ENCODE measurements around the gene DYNLT2.

The DYNLT2 gene

DNA sequence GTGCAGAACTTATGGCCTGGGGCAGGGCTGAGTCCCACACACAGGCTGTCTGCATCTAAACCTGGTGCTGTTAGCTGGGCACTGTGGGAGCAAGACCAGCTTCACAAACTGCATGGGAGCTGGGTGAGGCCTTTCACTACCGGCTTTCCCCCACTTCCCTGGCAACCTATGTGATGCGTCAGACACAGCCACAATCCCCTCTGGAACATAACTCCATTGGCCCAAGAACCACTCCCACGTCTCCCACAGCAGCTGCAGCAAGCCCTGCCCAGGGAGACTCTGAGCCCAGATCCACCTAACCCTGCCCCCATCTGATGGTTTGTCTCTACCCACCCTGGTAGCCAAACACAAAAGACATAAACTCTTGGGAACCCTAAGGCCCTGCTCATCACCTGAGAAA, 58.9 kb downstream of the DYNLT2 start:
- no peak for DNase-seq

DNA sequence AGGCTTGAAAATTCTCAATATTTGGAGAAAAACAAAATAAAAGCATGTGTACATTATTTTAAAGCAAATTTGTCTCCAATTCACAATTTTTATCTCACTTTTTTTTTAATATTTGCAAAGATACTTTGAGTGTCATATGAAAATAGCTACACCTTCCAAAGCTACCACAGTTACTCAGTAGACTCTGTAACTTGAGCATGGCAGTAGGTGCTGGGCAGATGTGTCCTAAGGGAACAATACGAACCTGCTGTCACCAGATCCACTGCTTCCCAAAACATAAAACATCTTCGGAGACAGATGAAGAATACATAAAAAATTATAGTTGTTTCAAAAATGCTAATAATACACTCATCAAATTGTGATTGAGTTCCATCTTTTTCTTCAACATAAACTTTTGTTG, 60.1 kb downstream of the DYNLT2 start:
- DNase-seq = no peak
